SK-N-SH (cell line): ENCODE results near the gene CD276.

Experiments
- EP300 ChIP-seq, 2 experiments: IDR thresholded peaks; 2 replicates each; pipeline versions ENCODE4 v1.4.0 to v1.6.1; 2012; ENCODE audit warnings: borderline replicate concordance in 1 of 2, low read depth in 1 of 2, low read length in 1 of 2
- EZH2phosphoT487 ChIP-seq: fragments of 200-600 bp; sonication (generic); IDR thresholded peaks from 2 replicates; pipeline ENCODE4 v1.6.1; 2017; ENCODE audit warnings: low read depth, mixed run types, mild to moderate bottlenecking, antibody characterized with exemption, moderate library complexity, borderline replicate concordance
- GABPA ChIP-seq: IDR thresholded peaks from 2 replicates; pipeline ENCODE4 v1.4.0; 2012; ENCODE audit warnings: low read depth, mild to moderate bottlenecking
- POLR2AphosphoS5 ChIP-seq: IDR thresholded peaks from 2 replicates; pipeline ENCODE4 v1.6.1; 2012; ENCODE audit warnings: low read depth, low read length
- RCOR1 ChIP-seq: fragments of 150-350 bp; IDR thresholded peaks from 2 replicates; pipeline ENCODE4 v1.6.1; 2017; ENCODE audit warnings: antibody characterized with exemption, low read length
- SMC3 ChIP-seq: IDR thresholded peaks from 2 replicates; pipeline ENCODE4 v1.6.1; 2012; ENCODE audit warnings: low read depth, low read length, improper control_type of control experiment
- TAF1 ChIP-seq: IDR thresholded peaks from 2 replicates; pipeline ENCODE4 v1.6.1; 2012; ENCODE audit warnings: low read depth, mild to moderate bottlenecking, low read length, moderate library complexity, borderline replicate concordance
- TEAD4 ChIP-seq: IDR thresholded peaks from 2 replicates; pipeline ENCODE4 v1.4.0; 2012; ENCODE audit warnings: mild to moderate bottlenecking, borderline replicate concordance; ENCODE audit not compliant: insufficient read depth
- YY1 ChIP-seq: IDR thresholded peaks from 2 replicates; pipeline ENCODE4 v1.4.0; 2012; ENCODE audit warnings: low read depth, mild to moderate bottlenecking
- TF ChIP-seq, protein P1 (sequence below): IDR thresholded peaks from 2 replicates; pipeline ENCODE4 v1.4.0; 2012; ENCODE audit warnings: low read depth, borderline replicate concordance
- TF ChIP-seq, protein P2 (sequence below): fragments of 200-600 bp; sonication (generic); IDR thresholded peaks from 2 replicates; pipeline ENCODE4 v1.6.1; 2017; ENCODE audit warnings: antibody characterized with exemption, mild to moderate bottlenecking, moderate library complexity

DNA sequence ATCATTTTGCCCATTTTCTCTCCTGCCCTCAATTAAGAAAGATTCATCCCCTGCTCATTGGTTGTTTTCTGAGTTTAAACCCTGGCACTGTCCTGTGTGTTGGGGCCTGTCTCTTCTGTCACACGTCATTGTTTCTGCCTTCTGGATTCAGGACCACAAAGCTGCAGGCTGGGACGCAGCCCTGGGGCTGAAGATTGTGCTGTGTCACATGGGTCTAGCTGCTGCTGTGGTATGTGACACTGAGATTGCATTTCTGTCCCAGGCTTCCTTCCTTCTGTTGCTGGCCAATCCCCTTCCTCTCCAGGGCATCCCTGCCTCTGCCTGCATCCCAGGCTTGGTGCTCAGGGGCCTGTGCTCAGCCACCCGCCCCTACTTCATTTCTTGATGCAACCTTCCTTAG, 40.0 kb downstream of the CD276 start:
- TF ChIP-seq EP300 (IDR thresholded peaks at IDR 0.05; ENCODE audit: borderline replicate concordance in 1 of 2, low read depth in 1 of 2, low read length in 1 of 2) (no peak), GABPA (no peak), POLR2AphosphoS5 (no peak), YY1 (no peak), TEAD4 (no peak), EZH2phosphoT487 (no peak), SMC3 (no peak), RCOR1 (no peak), TAF1 (no peak)
- TF ChIP-seq, protein P1, sequence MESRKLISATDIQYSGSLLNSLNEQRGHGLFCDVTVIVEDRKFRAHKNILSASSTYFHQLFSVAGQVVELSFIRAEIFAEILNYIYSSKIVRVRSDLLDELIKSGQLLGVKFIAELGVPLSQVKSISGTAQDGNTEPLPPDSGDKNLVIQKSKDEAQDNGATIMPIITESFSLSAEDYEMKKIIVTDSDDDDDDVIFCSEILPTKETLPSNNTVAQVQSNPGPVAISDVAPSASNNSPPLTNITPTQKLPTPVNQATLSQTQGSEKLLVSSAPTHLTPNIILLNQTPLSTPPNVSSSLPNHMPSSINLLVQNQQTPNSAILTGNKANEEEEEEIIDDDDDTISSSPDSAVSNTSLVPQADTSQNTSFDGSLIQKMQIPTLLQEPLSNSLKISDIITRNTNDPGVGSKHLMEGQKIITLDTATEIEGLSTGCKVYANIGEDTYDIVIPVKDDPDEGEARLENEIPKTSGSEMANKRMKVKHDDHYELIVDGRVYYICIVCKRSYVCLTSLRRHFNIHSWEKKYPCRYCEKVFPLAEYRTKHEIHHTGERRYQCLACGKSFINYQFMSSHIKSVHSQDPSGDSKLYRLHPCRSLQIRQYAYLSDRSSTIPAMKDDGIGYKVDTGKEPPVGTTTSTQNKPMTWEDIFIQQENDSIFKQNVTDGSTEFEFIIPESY, result no peak
- TF ChIP-seq, protein P2, sequence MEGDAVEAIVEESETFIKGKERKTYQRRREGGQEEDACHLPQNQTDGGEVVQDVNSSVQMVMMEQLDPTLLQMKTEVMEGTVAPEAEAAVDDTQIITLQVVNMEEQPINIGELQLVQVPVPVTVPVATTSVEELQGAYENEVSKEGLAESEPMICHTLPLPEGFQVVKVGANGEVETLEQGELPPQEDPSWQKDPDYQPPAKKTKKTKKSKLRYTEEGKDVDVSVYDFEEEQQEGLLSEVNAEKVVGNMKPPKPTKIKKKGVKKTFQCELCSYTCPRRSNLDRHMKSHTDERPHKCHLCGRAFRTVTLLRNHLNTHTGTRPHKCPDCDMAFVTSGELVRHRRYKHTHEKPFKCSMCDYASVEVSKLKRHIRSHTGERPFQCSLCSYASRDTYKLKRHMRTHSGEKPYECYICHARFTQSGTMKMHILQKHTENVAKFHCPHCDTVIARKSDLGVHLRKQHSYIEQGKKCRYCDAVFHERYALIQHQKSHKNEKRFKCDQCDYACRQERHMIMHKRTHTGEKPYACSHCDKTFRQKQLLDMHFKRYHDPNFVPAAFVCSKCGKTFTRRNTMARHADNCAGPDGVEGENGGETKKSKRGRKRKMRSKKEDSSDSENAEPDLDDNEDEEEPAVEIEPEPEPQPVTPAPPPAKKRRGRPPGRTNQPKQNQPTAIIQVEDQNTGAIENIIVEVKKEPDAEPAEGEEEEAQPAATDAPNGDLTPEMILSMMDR, result no peak
